ENCODE results near the gene SRL. TPM values are rescaled to one million over a fixed set of nuclear protein-coding genes. Genes with fewer than 3 reads are reported as not detected.

SRL gene
- total RNA-seq, 1 donor from 2014 or later, result 1.2 TPM

GRCh38 chr16:4152267-4152666 lies 89.6 kb downstream of the SRL start:
- H3K9me3 Mint-ChIP-seq, result no peaks in the 10 kb centered on the region
- H3K27me3 Mint-ChIP-seq, result no peaks in the 10 kb centered on the region
- DNase-seq (ENCODE audit: extremely low spot score, unreplicated experiment), result no peak
- peaks cover 7% of the 10 kb centered on the region for H3K4me1 Mint-ChIP-seq (ENCODE audit: unreplicated experiment)
- H3K4me3 Mint-ChIP-seq, result no peak overlapping the region
- no peaks in the 10 kb centered on the region for H3K36me3 Mint-ChIP-seq
- no peak overlapping the region for H3K27ac Mint-ChIP-seq
- TF ChIP-seq CTCF (conservative IDR thresholded peaks at IDR 0.05), result no peak

GRCh38 chr16:4147236-4147635 lies 94.6 kb downstream of the SRL start:
- Mint-ChIP-seq H3K27me3 (no peaks in the 10 kb centered on the region), H3K27ac (no peak overlapping the region), H3K4me3 (no peak overlapping the region), H3K4me1 (ENCODE audit: unreplicated experiment) (peaks cover 3% of the 10 kb centered on the region), H3K9me3 (no peaks in the 10 kb centered on the region), H3K36me3 (peaks cover 3% of the 10 kb centered on the region)
- DNase-seq (ENCODE audit: extremely low spot score, unreplicated experiment), result no peak
- no peak for TF ChIP-seq CTCF (conservative IDR thresholded peaks at IDR 0.05)

- Mint-ChIP-seq H3K27me3 (no peaks in the 10 kb centered on the region), H3K36me3 (peaks cover 3% of the 10 kb centered on the region), H3K4me3 (no peak overlapping the region), H3K9me3 (peaks cover 13% of the 10 kb centered on the region), H3K4me1 (ENCODE audit: unreplicated experiment) (peaks cover 10% of the 10 kb centered on the region), H3K27ac (no peak overlapping the region)
- TF ChIP-seq CTCF (conservative IDR thresholded peaks at IDR 0.05), result no peak
- no peak for DNase-seq (ENCODE audit: extremely low spot score, unreplicated experiment)
Measured at GRCh38 chr16:4142268-4142667, 99.6 kb downstream of the SRL start.

GRCh38 chr16:4141604-4142003 lies 100.3 kb downstream of the SRL start:
- Mint-ChIP-seq H3K4me1 (ENCODE audit: unreplicated experiment) (peaks cover 10% of the 10 kb centered on the region), H3K36me3 (peaks cover 3% of the 10 kb centered on the region), H3K9me3 (peaks cover 13% of the 10 kb centered on the region), H3K27me3 (no peaks in the 10 kb centered on the region), H3K4me3 (no peak overlapping the region), H3K27ac (peak overlapping the region; percentile 93)
- TF ChIP-seq CTCF (conservative IDR thresholded peaks at IDR 0.05), result no peak
- no peak for DNase-seq (ENCODE audit: extremely low spot score, unreplicated experiment)

GRCh38 chr16:4140652-4141051 lies 101.2 kb downstream of the SRL start:
- Mint-ChIP-seq H3K36me3 (peaks cover 3% of the 10 kb centered on the region), H3K4me1 (ENCODE audit: unreplicated experiment) (peaks cover 18% of the 10 kb centered on the region), H3K4me3 (peak overlapping the region; percentile 51), H3K27me3 (no peaks in the 10 kb centered on the region), H3K27ac (peak overlapping the region; percentile 93), H3K9me3 (peaks cover 18% of the 10 kb centered on the region)
- no peak for TF ChIP-seq CTCF (conservative IDR thresholded peaks at IDR 0.05)
- DNase-seq (ENCODE audit: extremely low spot score, unreplicated experiment), result no peak

GRCh38 chr16:4139968-4140367 lies 101.9 kb downstream of the SRL start:
- DNase-seq (ENCODE audit: extremely low spot score, unreplicated experiment), result no peak
- peak overlapping the region; percentile 51 for H3K4me3 Mint-ChIP-seq
- peak overlapping the region; percentile 93 for H3K27ac Mint-ChIP-seq
- peaks cover 18% of the 10 kb centered on the region for H3K9me3 Mint-ChIP-seq
- no peak for TF ChIP-seq CTCF (conservative IDR thresholded peaks at IDR 0.05)
- peaks cover 18% of the 10 kb centered on the region for H3K4me1 Mint-ChIP-seq (ENCODE audit: unreplicated experiment)
- peaks cover 3% of the 10 kb centered on the region for H3K36me3 Mint-ChIP-seq
- no peaks in the 10 kb centered on the region for H3K27me3 Mint-ChIP-seq

Measured in type B pancreatic cell (in vitro differentiated cells).